HepG2 (cell line): ENCODE data around the gene PPP1R1B. TPM values are rescaled to one million over a fixed set of nuclear protein-coding genes. Genes with fewer than 3 reads are reported as not detected.

Experiments used
- ATAC-seq: fragments of 200-7000 bp; cut with Tn5 transposase; 3 replicates; pipeline ENCODE4 v1.9.1; 2020; ENCODE audit warnings: mild to moderate bottlenecking, moderate library complexity
- BruUV-seq: library from RNA; stranded (reverse); fragments of 400-500 nt; replicated peaks from 2 replicates; lab custom pipeline; 2021; lab: Mats Ljungman, UMichigan
- CTCF ChIA-PET: fragments of 300-600 bp; formaldehyde crosslinking; extraction: SDS; loops from one replicate; lab custom pipeline; 2021; ENCODE audit warnings: low total read pairs, inconsistent platforms, low intra/inter-chr PET ratio; lab: Yijun Ruan, JAX
- POLR2A ChIA-PET: fragments of 350-600 bp; sonication (Branson Sonifier 250); formaldehyde crosslinking; loops from one replicate; lab custom pipeline; 2020; ENCODE audit warnings: antibody characterized with exemption, inconsistent platforms; lab: Yijun Ruan, JAX
- DNase-seq: peaks from one replicate; pipeline ENCODE4 v3.0.0-alpha.2; 2015; ENCODE audit warnings: low spot score
- FAIRE-seq: peaks from 3 replicates; lab custom pipeline; 2011; peaks lifted over from hg19 to GRCh38; lab: Jason Lieb, UNC
- H2AFZ ChIP-seq: one replicate; pipeline ENCODE4 v1.6.1; 2011; ENCODE audit warnings: low read length, inconsistent platforms
- H3K27ac ChIP-seq: fragments of 300-600 bp; 3 replicates; pipeline ENCODE4 v1.8.0; 2011; ENCODE audit warnings: mixed run types, mild to moderate bottlenecking, mixed read lengths, low read length, inconsistent platforms; ENCODE audit not compliant: insufficient read depth; ENCODE audit errors: extremely low read length
- H3K27me3 ChIP-seq, 2 experiments: fragments of 200-600 bp in 1 of 2; 2 replicates in 1 of 2; 3 replicates in 1 of 2; pipeline versions ENCODE4 v1.6.0 to v1.8.0; 2011; ENCODE audit warnings: low read length in 2 of 2, mild to moderate bottlenecking in 2 of 2, moderate library complexity in 2 of 2, inconsistent platforms in 1 of 2; ENCODE audit not compliant: insufficient read depth in 2 of 2, control insufficient read depth in 1 of 2
- H3K36me3 ChIP-seq, 2 experiments: fragments of 200-600 bp in 1 of 2; replicated peaks in 1 of 2; 2 replicates in 1 of 2; 3 replicates in 1 of 2; pipeline versions ENCODE4 v1.5.1 to v1.8.0; 2011; ENCODE audit warnings: low read length in 2 of 2, inconsistent platforms in 1 of 2; ENCODE audit not compliant: insufficient read depth in 2 of 2, control insufficient read depth in 1 of 2
- H3K4me1 ChIP-seq: 2 replicates; pipeline ENCODE4 v1.5.1; 2012; ENCODE audit warnings: low read length, inconsistent platforms; ENCODE audit not compliant: insufficient read depth
- H3K4me2 ChIP-seq: 2 replicates; pipeline ENCODE4 v1.6.0; 2011; ENCODE audit warnings: low read depth, low read length, inconsistent platforms
- H3K4me3 ChIP-seq, 3 experiments: fragments of 200-600 bp in 1 of 3; sonication (generic), shearing (Covaris generic) in 1 of 3; replicated peaks in 1 of 3; 2 replicates each; pipeline ENCODE4 v1.5.1; 2011 to 2016; ENCODE audit warnings: low read length in 3 of 3, inconsistent platforms in 2 of 3, low read depth in 2 of 3, mild to moderate bottlenecking in 2 of 3, control low read depth in 1 of 3, mixed read lengths in 1 of 3; ENCODE audit not compliant: insufficient read depth in 1 of 3
- H3K79me2 ChIP-seq: one replicate; pipeline ENCODE4 v1.6.1; 2011; ENCODE audit warnings: low read length, inconsistent platforms; ENCODE audit not compliant: insufficient read depth
- H3K9ac ChIP-seq: 2 replicates; pipeline ENCODE4 v1.6.0; 2011; ENCODE audit warnings: mild to moderate bottlenecking, low read depth, low read length, inconsistent platforms; ENCODE audit not compliant: insufficient read depth
- H3K9me3 ChIP-seq: 2 replicates; pipeline ENCODE4 v1.5.1; 2012; ENCODE audit warnings: mild to moderate bottlenecking, low read length
- H4K20me1 ChIP-seq: 2 replicates; pipeline ENCODE4 v1.6.0; 2011; ENCODE audit warnings: inconsistent platforms, mild to moderate bottlenecking, low read length, moderate library complexity; ENCODE audit not compliant: insufficient read depth
- DZIP1 ChIP-seq: sonication (generic); formaldehyde crosslinking; IDR thresholded peaks from 2 replicates; pipeline ENCODE4 v1.5.0; 2020; ENCODE audit warnings: mild to moderate bottlenecking, missing genetic modification reagents
- FOSL2 ChIP-seq: sonication (generic); formaldehyde crosslinking; IDR thresholded peaks from 2 replicates; pipeline ENCODE4 v1.4.0; 2020; ENCODE audit warnings: missing genetic modification reagents
- LBX2 ChIP-seq: sonication (generic); formaldehyde crosslinking; IDR thresholded peaks from 2 replicates; pipeline ENCODE4 v1.5.0; 2020; ENCODE audit warnings: missing genetic modification reagents, mild to moderate bottlenecking, borderline replicate concordance
- NRL ChIP-seq: sonication (generic); formaldehyde crosslinking; IDR thresholded peaks from 2 replicates; pipeline ENCODE4 v1.5.0; 2020; ENCODE audit warnings: missing genetic modification reagents, mild to moderate bottlenecking, moderate library complexity, borderline replicate concordance
- ZMYM3 ChIP-seq: sonication (generic); formaldehyde crosslinking; IDR thresholded peaks from 2 replicates; pipeline ENCODE4 v1.5.1; 2020; ENCODE audit warnings: mild to moderate bottlenecking, missing genetic modification reagents
- ZSCAN22 ChIP-seq: sonication (generic); formaldehyde crosslinking; IDR thresholded peaks from 2 replicates; pipeline ENCODE4 v1.4.0; 2020; ENCODE audit warnings: mild to moderate bottlenecking, missing genetic modification reagents
- WGBS: methylation state at CpG from one replicate; pipeline ENCODE4 v1.1.6; 2017; ENCODE audit warnings: low lambda C conversion rate; 5-methylcytosine and 5-hydroxymethylcytosine counted together
- in situ Hi-C: cut with HindIII; loops from 2 replicates; pipeline ENCODE4 v1.10.0; 2017; ENCODE audit warnings: low pct_unique_long_range_greater_than_20kb; ENCODE audit not compliant: extremely low pct_ligation_motif_present
- intact Hi-C: fragments of 100-400 bp; cut with micrococcal nuclease; formaldehyde crosslinking; loops from one replicate; pipeline ENCODE4 v1.10.0; 2022; ENCODE audit not compliant: unreplicated experiment
- polyA plus RNA-seq, 8 experiments: library from polyadenylated mRNA; depleted of rRNA in 3 of 8; stranded (reverse) in 7 of 8; unstranded in 1 of 8; fragments of >200 nt; fragmentation: Illumina TruSeq in 4 of 8; extraction: Trizol in 4 of 8; gene quantifications; 2 replicates each; pipeline versions ENCODE4 v1.2.1 to v1.2.3, GENCODE V29; 2011 to 2016; ENCODE audit warnings: low read depth in 4 of 8, missing spikeins in 1 of 8, mixed read lengths in 1 of 8; ENCODE audit not compliant: insufficient read depth in 1 of 8
- total RNA-seq, 5 experiments: library from RNA; depleted of rRNA; stranded (reverse); fragments of >200 nt; fragmentation: Illumina TruSeq; extraction: Trizol; gene quantifications; 2 replicates each; pipeline ENCODE4 v1.2.3, GENCODE V29; 2016; ENCODE audit warnings: low read depth in 1 of 5
- TF ChIP-seq, protein P1 (sequence below): sonication (generic); formaldehyde crosslinking; IDR thresholded peaks from 2 replicates; pipeline ENCODE4 v1.4.0; 2020; ENCODE audit warnings: missing genetic modification reagents, borderline replicate concordance

PPP1R1B gene
- total and polyA plus RNA-seq, 2 of the 13 experiments (the other 11 are each of a cell fraction or from before 2014, with no cell fraction given), result 0.08 TPM; not detected in 1

- no peak for DNase-seq
- no TSS peak for BruUV-seq
- no peak for ATAC-seq
- CTCF ChIA-PET, result no interaction called here
- no peak for FAIRE-seq
- intact Hi-C loops, result no loop called here
- Histone ChIP-seq H3K4me2 (no peak overlapping the region), H3K9me3 (no peaks in the 10 kb centered on the region), H2AFZ (no peak overlapping the region), H3K4me3 (no peak overlapping the region), H3K4me1 (peaks cover 56% of the 10 kb centered on the region), H4K20me1 (peaks cover 3% of the 10 kb centered on the region), H3K9ac (no peak overlapping the region), H3K27me3 (no peaks in the 10 kb centered on the region; a peak in 1 of 5 replicates), H3K36me3 (peaks cover 0 to 2% of the 10 kb centered on the region in 2 experiments; a peak in 2 of 5 replicates), H3K27ac (no peak overlapping the region), H3K79me2 (peaks cover 63% of the 10 kb centered on the region)
- POLR2A ChIA-PET, result interaction anchor here (1.3 kb wide), 1 partner anchor 10 kb away, joined by 3 read pairs; no protein-coding TSS in a partner anchor
- 93% methylated on average over 9 of the region's 9 CpGs for WGBS
- TF ChIP-seq LBX2 (CRISPR knock-in tag) (no peak), ZMYM3 (CRISPR knock-in tag) (peak; percentile 56; the same call in 1 of the 2 replicates)
- in situ Hi-C loops, result no loop called here
Observed at GRCh38 chr17:39642291-39643074, 15.7 kb downstream of the PPP1R1B start.

GRCh38 chr17:39643271-39643670 is 16.5 kb downstream of the PPP1R1B start:
- Histone ChIP-seq H3K9me3 (no peaks in the 10 kb centered on the region), H3K79me2 (peaks cover 57% of the 10 kb centered on the region), H3K4me3 (no peak overlapping the region), H3K36me3 (peaks cover 0 to 2% of the 10 kb centered on the region in 2 experiments; a peak in 2 of 5 replicates), H3K9ac (no peak overlapping the region), H3K27me3 (no peaks in the 10 kb centered on the region), H2AFZ (no peak overlapping the region), H3K27ac (no peak overlapping the region), H4K20me1 (peaks cover 3% of the 10 kb centered on the region), H3K4me1 (peaks cover 50% of the 10 kb centered on the region), H3K4me2 (no peak overlapping the region)
- intact Hi-C loops (no loop called here), in situ Hi-C loops (no loop called here)
- TF ChIP-seq DZIP1 (0 out of 2 replicates have a peak, but pooled peaks have one; percentile 51), NRL (CRISPR knock-in tag) (0 out of 2 replicates have a peak, but pooled peaks have one; percentile 42), ZSCAN22 (CRISPR knock-in tag) (no peak), FOSL2 (CRISPR knock-in tag) (0 out of 2 replicates have a peak, but pooled peaks have one; percentile 25)
- TF ChIP-seq, protein P1, sequence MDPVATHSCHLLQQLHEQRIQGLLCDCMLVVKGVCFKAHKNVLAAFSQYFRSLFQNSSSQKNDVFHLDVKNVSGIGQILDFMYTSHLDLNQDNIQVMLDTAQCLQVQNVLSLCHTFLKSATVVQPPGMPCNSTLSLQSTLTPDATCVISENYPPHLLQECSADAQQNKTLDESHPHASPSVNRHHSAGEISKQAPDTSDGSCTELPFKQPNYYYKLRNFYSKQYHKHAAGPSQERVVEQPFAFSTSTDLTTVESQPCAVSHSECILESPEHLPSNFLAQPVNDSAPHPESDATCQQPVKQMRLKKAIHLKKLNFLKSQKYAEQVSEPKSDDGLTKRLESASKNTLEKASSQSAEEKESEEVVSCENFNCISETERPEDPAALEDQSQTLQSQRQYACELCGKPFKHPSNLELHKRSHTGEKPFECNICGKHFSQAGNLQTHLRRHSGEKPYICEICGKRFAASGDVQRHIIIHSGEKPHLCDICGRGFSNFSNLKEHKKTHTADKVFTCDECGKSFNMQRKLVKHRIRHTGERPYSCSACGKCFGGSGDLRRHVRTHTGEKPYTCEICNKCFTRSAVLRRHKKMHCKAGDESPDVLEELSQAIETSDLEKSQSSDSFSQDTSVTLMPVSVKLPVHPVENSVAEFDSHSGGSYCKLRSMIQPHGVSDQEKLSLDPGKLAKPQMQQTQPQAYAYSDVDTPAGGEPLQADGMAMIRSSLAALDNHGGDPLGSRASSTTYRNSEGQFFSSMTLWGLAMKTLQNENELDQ (CRISPR knock-in tag), result no peak
- no peak for FAIRE-seq
- CTCF ChIA-PET, result no interaction called here
- 80% methylated on average over 4 of the region's 4 CpGs for WGBS
- no peak for DNase-seq
- no TSS peak for BruUV-seq
- ATAC-seq, result no peak; the same call in 2 of the 3 replicates
- POLR2A ChIA-PET, result interaction anchor here (0.9 to 1.3 kb wide), 2 partner anchors 9 to 10 kb away, joined by 3 read pairs; no protein-coding TSS in a partner anchor
